Measurements from ENCODE around the gene NBPF1.
"Not testable (repeated sequence)": the region's sequence is repeated elsewhere in the genome, so short reads cannot be mapped to it uniquely, and the experiment has no call there.

GRCh38 chr1:16557034-16557433 lies 56.3 kb downstream of the NBPF1 start:
- TF ChIP-seq BHLHE40 (IDR thresholded peaks at IDR 0.05; ENCODE audit: borderline replicate concordance); PKNOX1 (IDR thresholded peaks at IDR 0.05); LEF1 (IDR thresholded peaks at IDR 0.05; ENCODE audit: borderline replicate concordance); L3MBTL2 (conservative IDR thresholded peaks at IDR 0.05); CTBP1 (IDR thresholded peaks at IDR 0.05; ENCODE audit: borderline replicate concordance); FOXM1 (IDR thresholded peaks at IDR 0.05; ENCODE audit: borderline replicate concordance); SP1 (IDR thresholded peaks at IDR 0.05): not testable (repeated sequence)

Data from HEK293T (cell line).